ENCODE data around the gene USP15.
"Not testable (repeated sequence)": the region's sequence is repeated elsewhere in the genome, so short reads cannot be mapped to it uniquely, and the experiment has no call there.

GRCh38 chr12:62364697-62365096 is 104.5 kb downstream of the USP15 start:
- TF ChIP-seq CTCF, POLR2A (IDR thresholded peaks at IDR 0.05): not testable (repeated sequence)
